ENCODE measurements around the gene CHRM5. TPM values are rescaled to one million over a fixed set of nuclear protein-coding genes. Genes with fewer than 3 reads are reported as not detected.
"Not testable (repeated sequence)": the region's sequence is repeated elsewhere in the genome, so short reads cannot be mapped to it uniquely, and the experiment has no call there.

CHRM5 gene
- total RNA-seq, 2 donors from 2014 or later: not detected

DNA sequence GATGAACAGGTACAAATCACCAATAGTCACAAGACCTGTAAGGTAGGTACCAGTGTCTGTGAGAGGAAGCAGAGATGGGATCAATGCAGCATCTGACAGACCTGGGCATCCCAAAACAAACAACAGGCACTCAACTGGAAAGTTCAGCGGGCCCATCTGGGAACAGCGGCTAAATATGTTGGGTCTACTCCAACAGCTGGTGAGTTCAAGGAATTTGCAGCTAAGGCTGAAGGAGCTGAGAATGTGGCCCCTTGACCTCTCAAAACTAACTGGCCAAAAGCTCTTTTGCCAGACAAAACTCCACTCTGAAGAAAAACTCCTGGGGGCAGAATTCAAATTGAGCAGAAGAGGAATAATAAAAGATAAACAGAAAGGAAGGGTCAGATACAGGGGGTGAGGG is 46.3 kb downstream of the CHRM5 start:
- Histone ChIP-seq H3K9ac (ENCODE audit: low read depth in 2 of 2, low read length in 2 of 2) (no peak overlapping the region), H3K27ac (no peak overlapping the region), H3K27me3 (no peaks in the 10 kb centered on the region), H3K4me1 (no peaks in the 10 kb centered on the region), H3K36me3 (no peaks in the 10 kb centered on the region), H3K9me3 (no peaks in the 10 kb centered on the region), H3K4me3 (no peak overlapping the region)
- no peak for DNase-seq
- intact Hi-C loops (cut with DNase I): no loop called here
- TF ChIP-seq, protein P1, sequence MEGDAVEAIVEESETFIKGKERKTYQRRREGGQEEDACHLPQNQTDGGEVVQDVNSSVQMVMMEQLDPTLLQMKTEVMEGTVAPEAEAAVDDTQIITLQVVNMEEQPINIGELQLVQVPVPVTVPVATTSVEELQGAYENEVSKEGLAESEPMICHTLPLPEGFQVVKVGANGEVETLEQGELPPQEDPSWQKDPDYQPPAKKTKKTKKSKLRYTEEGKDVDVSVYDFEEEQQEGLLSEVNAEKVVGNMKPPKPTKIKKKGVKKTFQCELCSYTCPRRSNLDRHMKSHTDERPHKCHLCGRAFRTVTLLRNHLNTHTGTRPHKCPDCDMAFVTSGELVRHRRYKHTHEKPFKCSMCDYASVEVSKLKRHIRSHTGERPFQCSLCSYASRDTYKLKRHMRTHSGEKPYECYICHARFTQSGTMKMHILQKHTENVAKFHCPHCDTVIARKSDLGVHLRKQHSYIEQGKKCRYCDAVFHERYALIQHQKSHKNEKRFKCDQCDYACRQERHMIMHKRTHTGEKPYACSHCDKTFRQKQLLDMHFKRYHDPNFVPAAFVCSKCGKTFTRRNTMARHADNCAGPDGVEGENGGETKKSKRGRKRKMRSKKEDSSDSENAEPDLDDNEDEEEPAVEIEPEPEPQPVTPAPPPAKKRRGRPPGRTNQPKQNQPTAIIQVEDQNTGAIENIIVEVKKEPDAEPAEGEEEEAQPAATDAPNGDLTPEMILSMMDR (IDR thresholded peaks at IDR 0.05): no peak

DNA sequence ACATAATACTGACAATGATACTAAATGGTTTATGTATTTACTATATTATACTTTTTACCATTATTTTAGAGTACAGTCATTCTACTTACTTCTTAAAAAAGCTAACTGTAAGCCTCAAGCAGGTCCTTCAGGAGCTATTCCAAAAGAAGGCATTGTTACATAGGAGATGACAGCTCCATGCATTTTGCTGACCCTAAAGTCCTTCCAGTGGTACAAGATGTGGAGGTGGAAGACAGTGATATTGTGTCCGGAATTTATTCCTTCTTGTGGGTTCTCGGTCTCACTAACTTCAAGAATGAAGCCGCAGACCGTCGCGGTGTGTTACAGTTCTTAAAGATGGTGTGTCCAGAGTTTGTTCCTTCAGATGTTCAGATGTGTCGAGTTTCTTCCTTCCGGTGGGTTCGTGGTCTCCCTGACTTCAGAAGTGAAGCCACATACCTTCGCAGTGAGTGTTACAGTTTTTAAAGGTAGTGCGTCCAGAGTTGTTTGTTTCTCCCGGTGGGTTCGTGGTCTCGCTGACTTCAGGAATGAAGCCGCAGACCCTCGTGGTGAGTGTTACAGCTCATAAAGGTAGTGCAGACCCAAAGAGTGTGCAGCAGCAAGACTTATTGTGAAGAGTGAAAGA is 49.8 kb downstream of the CHRM5 start:
- Histone ChIP-seq H3K36me3 (no peaks in the 10 kb centered on the region), H3K9ac (ENCODE audit: low read depth in 2 of 2, low read length in 2 of 2) (no peak overlapping the region), H3K27me3 (no peaks in the 10 kb centered on the region), H3K4me3 (no peak overlapping the region), H3K27ac (no peak overlapping the region), H3K9me3 (no peaks in the 10 kb centered on the region), H3K4me1 (no peaks in the 10 kb centered on the region)
- intact Hi-C loops (cut with DNase I): no loop called here
- TF ChIP-seq, protein P1 (IDR thresholded peaks at IDR 0.05): no peak
- DNase-seq: no peak

DNA sequence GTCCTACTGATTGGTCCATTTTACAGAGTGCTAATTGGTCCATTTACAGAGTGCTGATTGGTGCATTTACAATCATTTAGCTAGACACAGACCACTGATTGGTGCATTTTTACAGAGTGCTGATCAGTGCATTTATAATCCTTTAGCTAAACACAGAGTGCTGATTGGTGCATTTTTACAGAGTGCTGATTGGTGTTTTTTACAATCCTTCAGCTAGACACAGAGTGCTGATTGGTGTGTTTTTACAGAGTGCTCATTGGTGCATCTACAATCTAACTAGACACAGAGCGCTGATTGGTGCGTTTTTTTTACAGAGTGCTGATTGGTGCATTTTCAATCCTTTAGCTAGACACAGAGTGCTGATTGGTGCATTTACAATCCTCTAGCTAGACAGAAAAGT is 50.4 kb downstream of the CHRM5 start:
- H3K27me3 ChIP-seq; H3K9me3 ChIP-seq; H3K36me3 ChIP-seq; H3K4me1 ChIP-seq; H3K4me3 ChIP-seq; H3K9ac ChIP-seq (ENCODE audit: low read depth in 2 of 2, low read length in 2 of 2); DNase-seq; intact Hi-C loops (cut with DNase I); H3K27ac ChIP-seq: not testable (repeated sequence)

DNA sequence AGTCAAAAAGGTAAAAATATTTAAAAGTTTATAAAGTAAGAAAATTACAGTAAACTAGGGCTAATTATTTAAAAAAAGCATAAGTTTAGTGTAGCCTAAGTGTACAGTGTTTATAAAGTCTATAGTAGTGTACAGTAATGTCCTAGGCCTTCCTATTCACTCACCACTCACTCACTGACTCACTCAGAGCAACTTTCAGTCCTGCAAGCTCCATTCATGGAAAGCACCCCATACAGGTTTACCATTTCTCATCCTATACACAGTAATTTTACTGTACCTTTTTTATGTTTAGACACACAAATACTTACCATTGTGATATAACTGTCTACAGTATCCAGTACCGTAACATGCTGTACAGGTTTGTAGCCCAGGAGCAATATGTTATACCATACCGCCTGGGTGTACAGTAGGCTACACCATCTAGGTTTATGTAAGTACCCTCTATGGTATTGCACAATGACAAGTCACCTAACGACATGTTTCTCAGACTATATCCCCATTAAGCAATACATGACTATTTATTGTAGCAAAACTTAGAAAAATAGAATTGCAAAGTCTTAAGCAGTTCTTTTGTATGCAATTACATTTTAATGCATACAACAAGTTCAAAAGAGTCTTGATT is 51.2 kb downstream of the CHRM5 start:
- TF ChIP-seq, protein P1 (IDR thresholded peaks at IDR 0.05): no peak
- Histone ChIP-seq H3K36me3 (no peaks in the 10 kb centered on the region), H3K9me3 (no peaks in the 10 kb centered on the region), H3K27ac (no peak overlapping the region), H3K4me3 (no peak overlapping the region), H3K4me1 (no peaks in the 10 kb centered on the region), H3K9ac (ENCODE audit: low read depth in 2 of 2, low read length in 2 of 2) (no peak overlapping the region), H3K27me3 (no peaks in the 10 kb centered on the region)
- DNase-seq: no peak
- intact Hi-C loops (cut with DNase I): no loop called here

DNA sequence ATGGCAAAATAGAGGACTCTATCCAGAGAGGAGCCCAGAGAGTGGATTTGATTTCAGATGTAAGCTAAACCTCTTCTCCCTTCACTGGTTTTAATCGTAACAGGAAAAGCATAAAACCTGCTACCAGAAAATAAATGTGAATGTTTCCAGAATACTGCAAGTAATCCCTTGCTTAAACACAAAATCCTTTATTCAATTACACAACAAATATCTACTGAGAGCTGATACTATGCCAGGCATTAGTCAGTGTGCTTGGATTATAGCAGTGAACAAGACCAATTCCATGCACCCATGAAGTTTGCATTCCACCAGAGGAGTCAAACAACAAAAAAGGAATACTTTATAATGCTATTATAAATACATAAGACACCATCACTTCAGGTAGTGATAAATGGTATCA is 55.6 kb downstream of the CHRM5 start:
- no peaks in the 10 kb centered on the region for H3K36me3 ChIP-seq
- H3K4me3 ChIP-seq: no peak overlapping the region
- H3K27me3 ChIP-seq: no peaks in the 10 kb centered on the region
- TF ChIP-seq, protein P1 (IDR thresholded peaks at IDR 0.05): no peak
- no peak for DNase-seq
- no peak overlapping the region for H3K9ac ChIP-seq (ENCODE audit: low read depth in 2 of 2, low read length in 2 of 2)
- no peak overlapping the region for H3K27ac ChIP-seq
- no peaks in the 10 kb centered on the region for H3K4me1 ChIP-seq
- intact Hi-C loops (cut with DNase I): no loop called here
- no peaks in the 10 kb centered on the region for H3K9me3 ChIP-seq

DNA sequence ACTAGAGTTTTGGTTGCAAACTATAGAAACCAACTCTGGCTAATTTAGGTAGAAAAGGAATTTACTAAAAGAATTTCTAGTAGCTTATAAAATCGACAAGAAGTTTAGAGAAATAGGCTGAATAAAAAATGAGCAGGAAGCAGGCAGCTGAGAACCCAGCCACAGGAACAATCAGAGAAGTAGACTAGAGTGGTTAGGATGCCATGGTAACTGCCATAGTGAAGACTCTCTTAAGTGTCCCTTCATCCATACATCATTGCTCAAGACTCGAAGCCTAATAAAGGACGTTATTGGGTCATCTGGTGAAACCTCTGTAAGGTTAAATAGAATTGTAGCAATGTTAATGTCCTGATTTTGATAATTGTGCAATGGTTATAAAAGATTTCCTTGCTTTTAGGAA is 57.0 kb downstream of the CHRM5 start:
- TF ChIP-seq, protein P1 (IDR thresholded peaks at IDR 0.05): no peak
- Histone ChIP-seq H3K4me3 (no peak overlapping the region), H3K4me1 (no peaks in the 10 kb centered on the region), H3K27me3 (no peaks in the 10 kb centered on the region), H3K27ac (no peak overlapping the region), H3K36me3 (no peaks in the 10 kb centered on the region), H3K9me3 (no peaks in the 10 kb centered on the region), H3K9ac (ENCODE audit: low read depth in 2 of 2, low read length in 2 of 2) (no peak overlapping the region)
- intact Hi-C loops (cut with DNase I): no loop called here
- no peak for DNase-seq
